ENCODE measurements around the gene MRPL1.
"Not testable (repeated sequence)": the region's sequence is repeated elsewhere in the genome, so short reads cannot be mapped to it uniquely, and the experiment has no call there.

MRPL1 gene

GRCh38 chr4:77861495-77861894, 1.1 kb upstream of the MRPL1 start:
- no peaks in the 10 kb centered on the region for H3K9me2 ChIP-seq (replicated peaks; ENCODE audit: low read depth, low read length)
- peaks cover 24% of the 10 kb centered on the region for H3K4me1 ChIP-seq (ENCODE audit: insufficient read depth, low read length, poor library complexity, severe bottlenecking)
- peaks cover 31% of the 10 kb centered on the region for H3K79me2 ChIP-seq (ENCODE audit: insufficient read depth, low read length)
- H3K9ac ChIP-seq (ENCODE audit: low read depth, low read length, poor library complexity, severe bottlenecking), result peak overlapping the region; percentile 85
- H3K9me3 ChIP-seq (ENCODE audit: insufficient read depth, low read depth, low read length), result no peaks in the 10 kb centered on the region
- TF ChIP-seq CTCF (conservative IDR thresholded peaks at IDR 0.05; ENCODE audit: low read length), result no peak
- TF ChIP-seq EZH2phosphoT487 (IDR thresholded peaks at IDR 0.05; ENCODE audit: borderline replicate concordance), result no peak
- H3F3A ChIP-seq (ENCODE audit: low read depth), result peaks cover 5% of the 10 kb centered on the region; the same call in 1 of the 2 replicates
- peak overlapping the region; percentile 99 for H3K4me3 ChIP-seq (ENCODE audit: low read length, poor library complexity, severe bottlenecking)
- H3K4me2 ChIP-seq (ENCODE audit: low read depth, low read length, poor library complexity, severe bottlenecking), result peak overlapping the region; percentile 86
- H3K27me3 ChIP-seq (ENCODE audit: insufficient read depth, low read length, poor library complexity, severe bottlenecking), result no peaks in the 10 kb centered on the region
- H3K36me3 ChIP-seq (ENCODE audit: insufficient read depth, low read length), result no peaks in the 10 kb centered on the region
- peak overlapping the region; percentile 87 for H2AFZ ChIP-seq (ENCODE audit: low read length)
- no peaks in the 10 kb centered on the region for H4K20me1 ChIP-seq (ENCODE audit: insufficient read depth, low read length, poor library complexity, severe bottlenecking)

- H2AFZ ChIP-seq (ENCODE audit: low read length), result peak overlapping the region; percentile 87
Measured at GRCh38 chr4:77863341-77863740, 711 bp downstream of the MRPL1 start.

GRCh38 chr4:77865259-77865658, 2.6 kb downstream of the MRPL1 start:
- Histone ChIP-seq H3K4me1 (ENCODE audit: insufficient read depth, low read length, poor library complexity, severe bottlenecking) (peaks cover 28% of the 10 kb centered on the region), H3K9ac (ENCODE audit: low read depth, low read length, poor library complexity, severe bottlenecking) (peak overlapping the region; percentile 11), H3K79me2 (ENCODE audit: insufficient read depth, low read length) (peaks cover 60% of the 10 kb centered on the region), H3K9me2 (replicated peaks; ENCODE audit: low read depth, low read length) (no peaks in the 10 kb centered on the region), H3K4me3 (ENCODE audit: low read length, poor library complexity, severe bottlenecking) (peak overlapping the region; percentile 9), H2AFZ (ENCODE audit: low read length) (no peak overlapping the region), H4K20me1 (ENCODE audit: insufficient read depth, low read length, poor library complexity, severe bottlenecking) (peaks cover 2% of the 10 kb centered on the region), H3K27me3 (ENCODE audit: insufficient read depth, low read length, poor library complexity, severe bottlenecking) (no peaks in the 10 kb centered on the region), H3K9me3 (ENCODE audit: insufficient read depth, low read depth, low read length) (no peaks in the 10 kb centered on the region), H3K4me2 (ENCODE audit: low read depth, low read length, poor library complexity, severe bottlenecking) (peak overlapping the region; percentile 48), H3K36me3 (ENCODE audit: insufficient read depth, low read length) (no peaks in the 10 kb centered on the region), H3F3A (ENCODE audit: low read depth) (peaks cover 5% of the 10 kb centered on the region; the same call in 1 of the 2 replicates)
- TF ChIP-seq CTCF (conservative IDR thresholded peaks at IDR 0.05; ENCODE audit: low read length) (no peak), EZH2phosphoT487 (IDR thresholded peaks at IDR 0.05; ENCODE audit: borderline replicate concordance) (no peak)

More at GRCh38 chr4:77863341-77863740, 711 bp downstream of the MRPL1 start:
- H4K20me1 ChIP-seq (ENCODE audit: insufficient read depth, low read length, poor library complexity, severe bottlenecking); H3K27me3 ChIP-seq (ENCODE audit: insufficient read depth, low read length, poor library complexity, severe bottlenecking); H3K9me2 ChIP-seq (replicated peaks; ENCODE audit: low read depth, low read length); H3K9me3 ChIP-seq (ENCODE audit: insufficient read depth, low read depth, low read length); H3F3A ChIP-seq (ENCODE audit: low read depth); H3K36me3 ChIP-seq (ENCODE audit: insufficient read depth, low read length): not testable (repeated sequence)
- peak overlapping the region; percentile 86 for H3K4me2 ChIP-seq (ENCODE audit: low read depth, low read length, poor library complexity, severe bottlenecking)
- peaks cover 21% of the 10 kb centered on the region for H3K4me1 ChIP-seq (ENCODE audit: insufficient read depth, low read length, poor library complexity, severe bottlenecking)
- peak overlapping the region; percentile 85 for H3K9ac ChIP-seq (ENCODE audit: low read depth, low read length, poor library complexity, severe bottlenecking)
- H3K4me3 ChIP-seq (ENCODE audit: low read length, poor library complexity, severe bottlenecking), result peak overlapping the region; percentile 99
- peaks cover 41% of the 10 kb centered on the region for H3K79me2 ChIP-seq (ENCODE audit: insufficient read depth, low read length)

GRCh38 chr4:77872723-77873445, 10.3 kb downstream of the MRPL1 start:
- Histone ChIP-seq H3K4me1 (ENCODE audit: insufficient read depth, low read length, poor library complexity, severe bottlenecking) (peaks cover 7% of the 10 kb centered on the region), H2AFZ (ENCODE audit: low read length) (no peak overlapping the region), H3K9ac (ENCODE audit: low read depth, low read length, poor library complexity, severe bottlenecking) (no peak overlapping the region), H3K79me2 (ENCODE audit: insufficient read depth, low read length) (peaks cover 36% of the 10 kb centered on the region), H3K36me3 (ENCODE audit: insufficient read depth, low read length) (peaks cover 24% of the 10 kb centered on the region; the same call in 1 of the 2 replicates), H4K20me1 (ENCODE audit: insufficient read depth, low read length, poor library complexity, severe bottlenecking) (peaks cover 5% of the 10 kb centered on the region), H3K27me3 (ENCODE audit: insufficient read depth, low read length, poor library complexity, severe bottlenecking) (no peaks in the 10 kb centered on the region), H3K4me2 (ENCODE audit: low read depth, low read length, poor library complexity, severe bottlenecking) (no peak overlapping the region), H3K4me3 (ENCODE audit: low read length, poor library complexity, severe bottlenecking) (no peak overlapping the region), H3K9me2 (replicated peaks; ENCODE audit: low read depth, low read length) (no peaks in the 10 kb centered on the region), H3K9me3 (ENCODE audit: insufficient read depth, low read depth, low read length) (no peaks in the 10 kb centered on the region), H3F3A (ENCODE audit: low read depth) (no peaks in the 10 kb centered on the region)
- TF ChIP-seq EZH2phosphoT487 (IDR thresholded peaks at IDR 0.05; ENCODE audit: borderline replicate concordance) (no peak), CTCF (conservative IDR thresholded peaks at IDR 0.05; ENCODE audit: low read length) (no peak)
